ENCODE data around the gene SLC25A12.

DNA sequence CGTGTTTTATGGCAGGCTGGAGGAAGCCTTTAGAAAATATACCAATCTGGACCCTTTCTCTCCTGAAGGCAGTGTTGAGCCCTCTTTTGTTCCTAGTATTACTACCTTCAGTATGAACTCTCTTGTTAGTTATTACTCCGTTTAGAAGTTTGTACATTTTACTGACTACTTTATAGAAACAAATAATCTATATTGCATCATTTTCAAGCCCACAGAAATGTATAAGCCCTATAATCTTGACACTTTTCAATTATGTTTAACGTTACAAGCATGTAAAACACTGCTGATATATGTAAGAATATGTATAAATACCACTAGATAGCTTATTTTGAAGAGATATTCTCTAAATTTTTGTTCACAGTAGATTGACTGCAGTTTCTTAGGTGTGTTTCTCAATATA, 64.0 kb downstream of the SLC25A12 start:
- TF ChIP-seq, protein P1, sequence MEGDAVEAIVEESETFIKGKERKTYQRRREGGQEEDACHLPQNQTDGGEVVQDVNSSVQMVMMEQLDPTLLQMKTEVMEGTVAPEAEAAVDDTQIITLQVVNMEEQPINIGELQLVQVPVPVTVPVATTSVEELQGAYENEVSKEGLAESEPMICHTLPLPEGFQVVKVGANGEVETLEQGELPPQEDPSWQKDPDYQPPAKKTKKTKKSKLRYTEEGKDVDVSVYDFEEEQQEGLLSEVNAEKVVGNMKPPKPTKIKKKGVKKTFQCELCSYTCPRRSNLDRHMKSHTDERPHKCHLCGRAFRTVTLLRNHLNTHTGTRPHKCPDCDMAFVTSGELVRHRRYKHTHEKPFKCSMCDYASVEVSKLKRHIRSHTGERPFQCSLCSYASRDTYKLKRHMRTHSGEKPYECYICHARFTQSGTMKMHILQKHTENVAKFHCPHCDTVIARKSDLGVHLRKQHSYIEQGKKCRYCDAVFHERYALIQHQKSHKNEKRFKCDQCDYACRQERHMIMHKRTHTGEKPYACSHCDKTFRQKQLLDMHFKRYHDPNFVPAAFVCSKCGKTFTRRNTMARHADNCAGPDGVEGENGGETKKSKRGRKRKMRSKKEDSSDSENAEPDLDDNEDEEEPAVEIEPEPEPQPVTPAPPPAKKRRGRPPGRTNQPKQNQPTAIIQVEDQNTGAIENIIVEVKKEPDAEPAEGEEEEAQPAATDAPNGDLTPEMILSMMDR (IDR thresholded peaks at IDR 0.05), result no peak
- TF ChIP-seq EZH2 (IDR thresholded peaks at IDR 0.05; ENCODE audit: borderline replicate concordance, insufficient read depth, low read depth, low read length, poor library complexity, severe bottlenecking), result no peak
